Activated naive CD4-positive, alpha-beta T cell treated with anti-CD3 and anti-CD28 coated beads for 36 hours (primary cell): Measurements from ENCODE around the gene TMEM61. TPM values are rescaled to one million over a fixed set of nuclear protein-coding genes. Genes with fewer than 3 reads are reported as not detected.

Experiments used
- CTCF ChIA-PET: fragments of 350-600 bp; sonication (Branson Sonifier 250); formaldehyde crosslinking; loops from one replicate; lab custom pipeline; 2021; ENCODE audit warnings: antibody characterized with exemption; lab: Charles Lee
- DNase-seq: peaks from one replicate; pipeline ENCODE4 v3.0.0-alpha.2; 2020
- H3K27ac Mint-ChIP-seq: one replicate; pipeline ENCODE4 v1.8.0; 2021; ENCODE audit warnings: mild to moderate bottlenecking, mixed read lengths
- H3K27me3 Mint-ChIP-seq: one replicate; pipeline ENCODE4 v1.8.0; 2021; ENCODE audit warnings: low read depth, mixed read lengths
- H3K36me3 Mint-ChIP-seq: one replicate; pipeline ENCODE4 v1.8.0; 2021; ENCODE audit warnings: low read depth, mixed read lengths
- H3K4me1 Mint-ChIP-seq: one replicate; pipeline ENCODE4 v1.8.0; 2021; ENCODE audit warnings: low read depth, mixed read lengths
- H3K4me3 Mint-ChIP-seq: one replicate; pipeline ENCODE4 v1.8.0; 2021; ENCODE audit warnings: mild to moderate bottlenecking, moderate library complexity, mixed read lengths
- H3K9me3 Mint-ChIP-seq: one replicate; pipeline ENCODE4 v1.8.0; 2021; ENCODE audit warnings: mixed read lengths
- intact Hi-C: fragments of 100-400 bp; cut with micrococcal nuclease; formaldehyde crosslinking; loops from one replicate; pipeline ENCODE4 v1.15.1; 2023
- total RNA-seq, 2 experiments: library from RNA; stranded (reverse); gene quantifications; one replicate each; pipeline ENCODE4 v1.2.3, GENCODE V29; 2021

TMEM61 gene
- total RNA-seq, 2 experiments from 2014 or later = not detected

DNA sequence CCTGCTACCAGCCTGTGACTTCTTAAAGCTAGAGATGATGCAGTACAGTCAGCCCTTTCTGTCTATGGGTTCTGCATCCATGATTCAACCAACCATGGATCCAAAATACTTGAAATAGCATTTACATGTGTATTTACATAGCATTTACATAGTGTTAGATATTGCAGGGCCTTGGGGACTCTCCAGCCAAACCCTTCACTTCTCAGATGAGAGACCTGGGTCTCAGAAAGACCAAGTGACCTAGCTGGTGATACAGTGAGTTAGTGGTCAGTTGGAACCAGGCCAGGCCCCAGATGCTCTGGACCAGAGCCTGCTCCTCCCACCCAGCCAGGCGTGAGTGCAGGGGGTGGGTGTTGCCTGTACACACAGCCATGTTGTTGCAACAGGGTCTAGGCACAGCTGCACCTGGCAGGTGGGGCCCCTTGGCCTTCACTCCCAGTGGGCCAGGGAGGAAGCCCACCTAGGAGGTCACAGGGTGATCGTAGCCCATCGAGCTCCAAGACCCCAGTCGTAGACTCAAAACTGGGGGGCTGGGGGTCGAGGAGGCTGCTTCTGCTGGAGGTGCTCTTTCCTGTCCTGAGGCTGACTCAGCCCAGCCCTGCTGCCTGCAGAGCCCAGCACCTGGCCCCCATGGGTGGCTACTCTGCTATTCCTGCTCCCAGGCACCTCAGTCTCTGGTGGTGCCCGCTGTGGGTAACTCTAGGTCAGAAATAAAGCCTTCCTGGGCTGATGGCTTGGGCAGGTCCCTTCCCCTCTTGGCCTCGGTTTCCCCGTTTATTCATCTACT lies 7.7 kb downstream of the TMEM61 start:
- Mint-ChIP-seq H3K27me3 (peaks cover 8% of the 10 kb centered on the region), H3K27ac (no peak overlapping the region), H3K36me3 (no peaks in the 10 kb centered on the region), H3K4me1 (no peaks in the 10 kb centered on the region), H3K9me3 (no peaks in the 10 kb centered on the region), H3K4me3 (no peak overlapping the region)
- intact Hi-C loops = no loop called here
- CTCF ChIA-PET = interaction anchor here (1.1 to 1.2 kb wide), 2 partner anchors 8 to 38 kb away, joined by 3 to 5 read pairs; no protein-coding TSS in a partner anchor
- no peak for DNase-seq

DNA sequence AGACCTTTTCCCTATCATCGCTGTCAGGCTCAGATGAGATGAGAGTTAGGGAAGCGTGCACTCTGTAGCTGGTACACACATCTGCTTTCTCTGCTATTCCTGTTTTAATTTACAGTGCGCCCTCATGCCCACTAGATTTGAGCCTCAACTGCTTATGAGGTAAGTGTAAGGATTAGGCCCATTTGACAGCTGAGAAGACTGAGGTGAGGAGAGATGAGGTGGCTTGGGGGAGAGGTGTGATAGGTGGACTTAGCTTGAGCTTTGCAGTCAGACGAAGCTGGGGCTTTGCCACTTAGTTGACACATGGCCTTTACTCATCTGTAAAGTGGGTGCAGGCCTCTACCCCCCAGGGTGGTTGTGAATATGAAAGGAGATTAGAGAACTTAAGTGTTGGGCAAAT lies 8.5 kb downstream of the TMEM61 start:
- no peaks in the 10 kb centered on the region for H3K9me3 Mint-ChIP-seq
- DNase-seq = no peak
- peaks cover under 1% of the 10 kb centered on the region for H3K27me3 Mint-ChIP-seq
- CTCF ChIA-PET = interaction anchor here (1.2 to 2.4 kb wide), 2 partner anchors 10 to 44 kb away, joined by 4 to 12 read pairs; partner anchors contain the start of gene BSND
- no peak overlapping the region for H3K4me3 Mint-ChIP-seq
- H3K4me1 Mint-ChIP-seq = no peaks in the 10 kb centered on the region
- H3K27ac Mint-ChIP-seq = no peak overlapping the region
- intact Hi-C loops = no loop called here
- H3K36me3 Mint-ChIP-seq = no peaks in the 10 kb centered on the region

DNA sequence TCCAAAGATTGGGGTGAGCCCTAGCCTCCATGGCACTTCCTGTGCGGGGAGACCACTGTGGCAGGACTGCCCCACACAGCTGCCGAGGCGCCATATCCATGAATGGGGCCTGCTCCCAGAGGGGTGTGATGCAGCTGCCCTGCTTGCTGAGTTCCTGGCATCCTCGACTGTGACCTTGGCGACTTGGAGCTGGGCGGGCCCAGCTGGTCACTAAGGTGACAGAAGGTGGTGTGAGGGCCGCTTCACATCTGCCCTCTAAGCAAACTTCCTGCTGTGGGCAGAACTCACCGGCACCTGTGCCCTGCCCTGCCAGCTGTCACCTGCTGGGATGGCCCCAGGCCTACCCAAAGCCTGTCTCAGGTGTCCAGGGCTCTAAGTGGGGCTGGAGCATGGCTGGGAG lies 9.0 kb downstream of the TMEM61 start:
- no peak overlapping the region for H3K27ac Mint-ChIP-seq
- no peak for DNase-seq
- CTCF ChIA-PET = interaction anchor here (1.1 to 2.4 kb wide), 3 partner anchors 10 to 44 kb away, joined by 3 to 12 read pairs (median 4); partner anchors contain the start of gene BSND
- H3K36me3 Mint-ChIP-seq = no peaks in the 10 kb centered on the region
- H3K4me1 Mint-ChIP-seq = no peaks in the 10 kb centered on the region
- H3K4me3 Mint-ChIP-seq = no peak overlapping the region
- H3K27me3 Mint-ChIP-seq = no peaks in the 10 kb centered on the region
- H3K9me3 Mint-ChIP-seq = no peaks in the 10 kb centered on the region
- intact Hi-C loops = no loop called here

DNA sequence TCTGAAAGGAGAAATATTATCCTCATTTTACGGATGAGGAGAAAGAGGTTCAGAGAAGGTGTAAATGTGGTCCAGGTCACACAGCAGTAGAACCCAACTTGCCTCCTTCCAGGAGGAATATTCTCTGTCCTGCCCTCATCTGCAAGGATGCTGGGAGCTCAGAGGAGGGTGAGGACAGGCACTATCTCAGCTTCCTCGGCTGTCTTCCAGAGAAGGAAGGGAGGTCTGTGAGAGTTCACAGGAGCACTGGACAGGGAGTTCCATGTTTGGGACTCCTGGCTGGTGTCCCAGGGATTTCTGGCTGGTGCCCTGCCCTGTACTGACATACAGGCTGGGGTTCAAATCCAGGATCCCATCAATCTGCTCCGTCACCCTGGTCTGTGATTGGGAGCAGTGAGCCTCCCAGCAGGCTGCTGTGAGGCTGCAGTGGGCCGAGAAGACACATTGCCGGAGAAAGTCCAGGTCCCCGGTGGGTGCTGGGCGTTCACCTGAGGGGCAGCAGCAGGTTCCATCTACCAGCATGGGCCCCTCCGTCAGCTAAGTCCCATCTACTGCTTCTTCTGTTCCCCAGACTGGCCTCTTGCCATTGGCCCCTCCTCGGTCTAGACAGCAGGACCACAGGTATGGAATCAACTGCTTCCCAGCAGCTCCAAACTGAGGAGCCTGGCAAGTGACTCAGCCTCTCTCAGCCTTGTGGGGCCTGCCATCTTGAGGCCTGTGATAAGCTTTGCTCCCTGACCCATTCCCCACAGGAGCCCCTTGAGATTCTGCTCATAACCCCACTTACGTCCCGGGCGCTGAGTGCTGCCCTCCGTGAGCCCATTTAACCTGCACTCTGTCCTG lies 9.8 kb downstream of the TMEM61 start:
- Mint-ChIP-seq H3K9me3 (no peaks in the 10 kb centered on the region), H3K27me3 (peaks cover 3% of the 10 kb centered on the region), H3K27ac (no peak overlapping the region), H3K4me1 (no peaks in the 10 kb centered on the region), H3K36me3 (no peaks in the 10 kb centered on the region), H3K4me3 (no peak overlapping the region)
- intact Hi-C loops = no loop called here
- CTCF ChIA-PET = interaction anchor here (1.1 to 2.4 kb wide), 3 partner anchors 9 to 45 kb away, joined by 3 to 12 read pairs (median 4); partner anchors contain the start of gene BSND
- no peak for DNase-seq

DNA sequence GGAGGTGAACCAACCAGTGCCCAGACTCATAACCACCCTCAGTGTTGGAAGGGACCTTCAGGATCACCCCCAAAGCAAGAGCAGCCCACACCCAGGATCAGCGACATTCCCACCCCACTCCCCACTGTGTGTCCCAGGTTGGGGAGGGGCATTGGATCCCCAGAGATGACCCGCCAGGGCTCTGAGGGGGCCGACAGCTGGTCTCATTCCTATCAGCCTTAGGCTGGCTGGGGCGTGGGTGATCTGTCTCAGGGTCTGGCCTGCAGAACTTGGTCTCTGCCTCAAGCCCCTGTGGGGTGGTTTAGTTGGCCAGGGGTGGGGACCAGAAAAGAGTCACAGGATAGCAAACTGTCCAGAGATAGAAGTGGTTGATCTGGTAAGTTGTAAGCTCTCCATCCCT lies 10.5 kb downstream of the TMEM61 start:
- Mint-ChIP-seq H3K4me1 (peaks cover 5% of the 10 kb centered on the region), H3K36me3 (no peaks in the 10 kb centered on the region), H3K4me3 (no peak overlapping the region), H3K27me3 (peaks cover 10% of the 10 kb centered on the region), H3K9me3 (no peaks in the 10 kb centered on the region), H3K27ac (no peak overlapping the region)
- intact Hi-C loops = no loop called here
- CTCF ChIA-PET = interaction anchor here (1.4 to 2.4 kb wide), 2 partner anchors 31 to 46 kb away, joined by 5 to 12 read pairs; no protein-coding TSS in a partner anchor
- no peak for DNase-seq

DNA sequence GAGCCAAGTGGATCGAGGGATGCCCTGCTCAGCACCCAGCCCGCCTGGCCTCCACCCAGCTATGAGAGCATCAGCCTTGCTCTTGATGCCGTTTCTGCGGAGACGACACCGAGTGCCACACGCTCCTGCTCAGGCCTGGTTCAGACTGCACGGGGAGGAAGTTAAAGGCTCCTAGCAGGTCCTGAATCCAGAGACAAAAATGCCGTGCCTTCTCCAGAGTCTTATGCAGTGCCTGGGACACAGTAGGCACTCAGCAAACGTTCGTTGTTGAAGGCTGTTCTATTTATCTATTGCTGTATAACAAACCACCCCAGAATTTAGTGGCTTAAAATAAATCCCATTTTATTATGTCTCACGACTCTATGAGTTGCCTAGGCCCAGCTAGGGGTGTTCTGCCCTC lies 11.5 kb downstream of the TMEM61 start:
- H3K27ac Mint-ChIP-seq = no peak overlapping the region
- no peaks in the 10 kb centered on the region for H3K36me3 Mint-ChIP-seq
- peaks cover 15% of the 10 kb centered on the region for H3K4me1 Mint-ChIP-seq
- no peak for DNase-seq
- CTCF ChIA-PET = interaction anchor here (0.6 to 1.5 kb wide), 5 partner anchors 10 to 1087 kb away, joined by 3 to 5 read pairs (median 3); no protein-coding TSS in a partner anchor
- peaks cover 20% of the 10 kb centered on the region for H3K27me3 Mint-ChIP-seq
- H3K9me3 Mint-ChIP-seq = no peaks in the 10 kb centered on the region
- intact Hi-C loops = no loop called here
- no peak overlapping the region for H3K4me3 Mint-ChIP-seq

DNA sequence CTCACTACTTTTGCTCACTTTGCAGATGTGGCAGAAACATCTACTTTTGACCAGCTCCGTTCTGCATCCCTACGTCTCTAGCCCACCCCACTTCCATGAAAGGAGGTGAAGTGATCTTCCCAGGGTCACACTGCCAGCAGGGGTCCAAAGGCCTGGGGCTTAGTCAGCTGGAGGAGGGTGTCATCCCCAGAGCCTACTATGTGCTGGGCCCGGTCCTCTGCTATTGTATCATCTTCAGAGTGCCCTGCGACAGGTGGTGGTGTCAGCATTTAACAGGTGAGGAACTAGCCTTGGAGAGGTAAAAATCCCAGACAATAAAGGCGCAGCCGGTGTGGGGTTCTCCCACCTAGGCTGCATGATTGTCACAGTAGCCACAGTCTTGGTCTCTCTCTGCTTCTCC lies 12.7 kb downstream of the TMEM61 start:
- intact Hi-C loops = no loop called here
- CTCF ChIA-PET = interaction anchor here (1.1 to 1.5 kb wide), 3 partner anchors 9 to 48 kb away, joined by 3 to 8 read pairs (median 3); no protein-coding TSS in a partner anchor

DNA sequence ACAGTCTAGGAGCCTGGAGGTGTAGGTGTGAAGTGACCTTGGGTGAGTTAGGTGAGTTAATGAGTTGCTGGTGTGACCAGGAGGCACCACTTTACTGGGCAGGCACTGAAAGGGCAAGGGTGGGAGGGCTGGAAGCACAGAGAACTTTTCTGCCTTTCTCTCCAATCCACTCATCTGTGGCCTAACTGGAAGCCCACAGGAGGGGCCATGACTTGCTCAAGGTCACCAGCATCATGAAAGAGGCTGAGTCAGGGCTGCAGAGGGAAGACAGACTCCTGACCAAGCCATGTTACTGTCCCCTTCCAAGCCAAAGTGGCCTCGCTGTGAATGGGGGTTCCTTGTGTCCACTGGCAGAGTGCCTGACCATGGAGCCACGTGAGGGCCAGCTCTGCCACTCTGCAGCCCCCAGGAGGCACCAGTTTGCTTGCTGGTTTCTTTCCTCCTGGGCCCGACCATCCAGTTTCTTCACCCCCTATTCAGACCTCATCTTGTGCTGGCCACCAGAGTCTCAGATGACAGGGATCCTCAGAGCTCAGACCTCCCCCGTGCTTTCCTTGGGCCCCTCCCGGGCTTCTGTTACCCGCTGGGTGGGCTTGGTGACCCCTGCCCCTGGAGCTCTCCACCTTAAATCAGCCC lies 14.0 kb downstream of the TMEM61 start:
- CTCF ChIA-PET = interaction anchor here (0.6 to 4.8 kb wide), 3 partner anchors 44 to 54 kb away, joined by 3 to 72 read pairs (median 5); no protein-coding TSS in a partner anchor
- Mint-ChIP-seq H3K9me3 (no peaks in the 10 kb centered on the region), H3K4me1 (peaks cover 18% of the 10 kb centered on the region), H3K36me3 (no peaks in the 10 kb centered on the region), H3K27me3 (peaks cover 36% of the 10 kb centered on the region), H3K4me3 (no peak overlapping the region), H3K27ac (no peak overlapping the region)
- intact Hi-C loops = no loop called here
- DNase-seq = no peak

More for the DNA sequence above, 12.7 kb downstream of the TMEM61 start:
- Mint-ChIP-seq H3K36me3 (no peaks in the 10 kb centered on the region), H3K27ac (no peak overlapping the region), H3K27me3 (peaks cover 31% of the 10 kb centered on the region), H3K4me3 (no peak overlapping the region), H3K4me1 (peaks cover 18% of the 10 kb centered on the region), H3K9me3 (no peaks in the 10 kb centered on the region)
- DNase-seq = no peak

DNA sequence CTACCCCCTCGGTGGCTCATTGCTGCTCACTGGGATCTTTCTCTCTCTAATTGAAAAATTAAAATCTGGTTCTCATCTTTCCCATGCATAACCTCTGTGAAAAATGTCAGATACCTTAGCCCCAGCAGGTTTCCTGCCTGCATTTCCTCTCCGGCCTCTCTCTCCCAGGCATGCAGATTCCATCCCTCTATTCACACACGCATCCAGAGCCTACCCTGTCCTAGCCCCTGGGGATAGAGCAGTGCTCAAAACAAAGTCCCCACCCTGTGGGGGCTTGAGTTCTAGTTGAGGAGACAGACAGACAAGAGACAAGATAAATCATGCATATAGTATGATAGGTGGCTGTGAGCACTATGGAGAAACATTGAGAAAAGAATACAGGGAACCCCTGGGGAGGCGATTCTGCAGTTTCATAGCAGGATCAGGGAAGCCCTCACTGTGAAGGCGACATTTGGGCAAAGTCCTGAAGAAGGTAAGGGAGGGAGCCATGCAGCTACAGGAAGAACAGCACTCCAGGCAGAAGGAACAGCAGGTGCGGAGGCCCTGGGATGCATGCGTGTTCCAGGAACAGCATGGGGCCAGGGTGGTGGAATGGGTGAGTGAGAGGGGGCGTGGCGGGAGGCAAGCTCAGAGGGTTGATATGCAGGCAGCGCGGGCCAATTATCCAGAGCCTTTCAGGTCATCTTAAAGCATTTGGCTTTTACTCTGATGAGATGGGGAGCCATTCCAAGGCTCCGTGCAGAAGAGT lies 14.8 kb downstream of the TMEM61 start:
- intact Hi-C loops = loop anchor here (5.0 kb wide), 1 partner anchor 193 kb away; the partner anchor contains the start of gene TTC22

DNA sequence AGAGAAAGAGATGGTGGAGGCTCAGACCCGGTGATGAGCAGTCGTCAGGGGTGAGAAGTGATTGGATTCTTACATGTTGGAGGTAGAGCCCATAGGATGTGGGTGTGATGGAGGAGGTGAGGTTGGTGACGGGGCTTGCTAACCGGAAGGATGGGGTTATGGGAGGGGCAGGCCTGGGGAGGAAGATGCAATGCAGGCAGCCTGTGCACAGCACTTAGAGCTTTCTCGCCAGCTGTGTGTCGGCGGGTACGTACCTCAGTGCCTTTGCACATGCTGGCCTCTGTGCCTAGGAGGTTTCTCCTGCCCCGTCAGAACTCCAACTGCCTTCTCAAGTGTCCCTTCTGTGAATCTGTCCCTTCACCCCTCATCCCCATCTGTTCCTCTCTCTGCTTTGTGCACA lies 15.4 kb downstream of the TMEM61 start:
- H3K27ac Mint-ChIP-seq = no peak overlapping the region
- intact Hi-C loops = loop anchor here (1.0 to 5.0 kb wide), 5 partner anchors 27 to 324 kb away; partner anchors contain the start of gene TTC22
- H3K27me3 Mint-ChIP-seq = peaks cover 40% of the 10 kb centered on the region
- CTCF ChIA-PET = interaction anchor here (0.5 to 4.8 kb wide), 18 partner anchors 8 to 375 kb away, joined by 3 to 72 read pairs (median 4); a partner anchor contains a TSS
- H3K4me3 Mint-ChIP-seq = no peak overlapping the region
- H3K9me3 Mint-ChIP-seq = no peaks in the 10 kb centered on the region
- no peaks in the 10 kb centered on the region for H3K36me3 Mint-ChIP-seq
- DNase-seq = peak; percentile 31
- H3K4me1 Mint-ChIP-seq = peaks cover 18% of the 10 kb centered on the region

More for the DNA sequence above, 14.8 kb downstream of the TMEM61 start:
- H3K4me1 Mint-ChIP-seq = peaks cover 18% of the 10 kb centered on the region
- CTCF ChIA-PET = interaction anchor here (1.0 to 4.8 kb wide), 6 partner anchors 38 to 110 kb away, joined by 3 to 72 read pairs (median 12); no protein-coding TSS in a partner anchor
- no peaks in the 10 kb centered on the region for H3K9me3 Mint-ChIP-seq
- no peak overlapping the region for H3K4me3 Mint-ChIP-seq
- no peak overlapping the region for H3K27ac Mint-ChIP-seq
- H3K27me3 Mint-ChIP-seq = peaks cover 40% of the 10 kb centered on the region
- no peaks in the 10 kb centered on the region for H3K36me3 Mint-ChIP-seq
- no peak for DNase-seq

DNA sequence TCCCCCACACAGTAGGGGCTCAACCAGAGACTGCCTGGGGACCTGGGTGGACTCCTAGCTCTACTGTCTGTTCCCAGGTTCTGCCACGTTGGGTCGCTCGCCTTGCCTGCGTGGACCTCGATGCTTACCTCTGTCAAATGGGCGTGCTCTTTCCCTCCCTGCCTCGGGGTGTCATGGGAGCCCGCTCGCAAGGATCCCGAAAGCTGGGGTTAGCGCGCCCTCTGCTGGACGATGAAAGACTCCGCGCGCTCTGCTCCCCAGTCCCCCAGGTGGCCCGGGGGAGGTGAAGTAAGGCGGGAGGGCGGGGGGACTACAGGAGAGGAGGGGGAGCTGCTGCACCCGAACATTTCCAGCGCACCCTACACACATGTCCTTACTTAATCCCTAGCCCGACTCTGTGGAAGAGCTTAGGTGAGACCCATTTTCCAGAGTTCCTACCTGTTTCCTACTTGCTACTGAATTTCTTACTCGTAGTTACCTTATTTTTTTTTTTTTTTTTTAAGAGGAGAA lies 16.0 kb downstream of the TMEM61 start:
- peak; percentile 89 for DNase-seq
- H3K27me3 Mint-ChIP-seq = peaks cover 40% of the 10 kb centered on the region
- CTCF ChIA-PET = interaction anchor here (0.5 to 4.8 kb wide), 20 partner anchors 8 to 375 kb away, joined by 3 to 72 read pairs (median 4); a partner anchor contains a TSS
- peaks cover 18% of the 10 kb centered on the region for H3K4me1 Mint-ChIP-seq
- intact Hi-C loops = loop anchor here (1.0 to 5.0 kb wide), 5 partner anchors 26 to 324 kb away; partner anchors contain the start of gene TTC22
- no peaks in the 10 kb centered on the region for H3K9me3 Mint-ChIP-seq
- H3K27ac Mint-ChIP-seq = no peak overlapping the region
- H3K36me3 Mint-ChIP-seq = no peaks in the 10 kb centered on the region
- H3K4me3 Mint-ChIP-seq = no peak overlapping the region
